Central memory CD8-positive, alpha-beta T cell (primary cell): ENCODE data around the gene RAD51B.
A peak's percentile ranks its signal among the peaks of the same experiment; 100 is the strongest.

Source experiments
- ATAC-seq: fragments of 150-1000 bp; cut with Tn5 transposase; replicated peaks from 2 replicates; pipeline ENCODE4 v1.10.0; 2022; ENCODE audit warnings: mild to moderate bottlenecking, moderate FRiP score, moderate number of reproducible peaks; ENCODE audit not compliant: poor library complexity, severe bottlenecking; ENCODE audit errors: extremely low read depth
- DNase-seq, 2 donors: peaks; one replicate each; pipeline ENCODE4 v3.0.0; 2021; ENCODE audit warnings: low spot score in 2 of 2
- H3K27ac Mint-ChIP-seq: one replicate; pipeline ENCODE4 v1.8.0; 2022; ENCODE audit warnings: low read depth, mild to moderate bottlenecking, moderate library complexity, mixed read lengths
- H3K27me3 Mint-ChIP-seq: one replicate; pipeline ENCODE4 v1.8.0; 2022; ENCODE audit warnings: mixed read lengths
- H3K36me3 Mint-ChIP-seq: one replicate; pipeline ENCODE4 v1.8.0; 2022; ENCODE audit warnings: mild to moderate bottlenecking, moderate library complexity, mixed read lengths; ENCODE audit not compliant: insufficient read depth
- H3K4me1 Mint-ChIP-seq: one replicate; pipeline ENCODE4 v1.8.0; 2022; ENCODE audit warnings: mixed read lengths
- H3K4me3 Mint-ChIP-seq: one replicate; pipeline ENCODE4 v1.8.0; 2022; ENCODE audit warnings: mild to moderate bottlenecking, moderate library complexity, mixed read lengths
- H3K9me3 Mint-ChIP-seq: one replicate; pipeline ENCODE4 v1.8.0; 2022; ENCODE audit warnings: mixed read lengths

Gene RAD51B

DNA sequence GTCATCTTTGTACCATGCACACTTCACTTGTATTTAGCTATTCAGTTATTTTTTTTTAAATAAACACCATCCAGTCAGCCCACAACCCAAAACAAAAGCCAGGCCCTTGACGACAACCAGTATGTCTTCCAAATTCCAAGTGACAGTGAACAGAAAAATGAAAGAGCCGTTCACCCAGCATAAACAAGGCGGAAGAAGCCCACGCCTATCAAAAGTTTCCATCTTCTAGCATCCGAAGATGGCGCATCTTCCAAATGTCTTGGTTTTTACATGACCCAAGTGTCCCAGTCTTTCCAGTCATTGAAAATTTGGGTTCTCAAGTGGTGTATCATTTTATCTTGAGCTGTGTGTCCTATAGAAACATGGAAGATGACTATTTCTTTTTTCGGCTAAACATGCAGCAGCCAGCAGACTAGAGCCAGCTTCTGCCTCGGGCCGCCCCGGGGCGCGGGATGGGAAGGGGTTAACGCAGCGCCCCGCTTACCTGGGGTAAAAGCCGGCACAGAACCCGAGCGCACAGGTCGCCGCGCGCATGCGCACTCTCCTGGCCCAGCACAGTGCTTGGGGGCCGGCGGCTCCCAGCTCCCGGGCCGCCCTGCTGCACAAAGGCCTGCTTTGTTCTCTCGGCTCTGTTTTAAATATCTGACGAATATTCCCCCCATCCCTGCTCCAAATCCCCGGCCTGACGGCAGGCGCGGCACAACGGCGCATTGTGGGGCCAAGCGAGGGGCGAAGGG lies 808.5 kb downstream of the RAD51B start:
- H3K27me3 Mint-ChIP-seq: no peaks in the 10 kb centered on the region
- H3K4me1 Mint-ChIP-seq: peaks cover 11% of the 10 kb centered on the region
- ATAC-seq: no peak
- no peaks in the 10 kb centered on the region for H3K9me3 Mint-ChIP-seq
- peak overlapping the region; percentile 71 for H3K4me3 Mint-ChIP-seq
- peaks cover 4% of the 10 kb centered on the region for H3K36me3 Mint-ChIP-seq
- no peak for DNase-seq
- H3K27ac Mint-ChIP-seq: no peak overlapping the region

DNA sequence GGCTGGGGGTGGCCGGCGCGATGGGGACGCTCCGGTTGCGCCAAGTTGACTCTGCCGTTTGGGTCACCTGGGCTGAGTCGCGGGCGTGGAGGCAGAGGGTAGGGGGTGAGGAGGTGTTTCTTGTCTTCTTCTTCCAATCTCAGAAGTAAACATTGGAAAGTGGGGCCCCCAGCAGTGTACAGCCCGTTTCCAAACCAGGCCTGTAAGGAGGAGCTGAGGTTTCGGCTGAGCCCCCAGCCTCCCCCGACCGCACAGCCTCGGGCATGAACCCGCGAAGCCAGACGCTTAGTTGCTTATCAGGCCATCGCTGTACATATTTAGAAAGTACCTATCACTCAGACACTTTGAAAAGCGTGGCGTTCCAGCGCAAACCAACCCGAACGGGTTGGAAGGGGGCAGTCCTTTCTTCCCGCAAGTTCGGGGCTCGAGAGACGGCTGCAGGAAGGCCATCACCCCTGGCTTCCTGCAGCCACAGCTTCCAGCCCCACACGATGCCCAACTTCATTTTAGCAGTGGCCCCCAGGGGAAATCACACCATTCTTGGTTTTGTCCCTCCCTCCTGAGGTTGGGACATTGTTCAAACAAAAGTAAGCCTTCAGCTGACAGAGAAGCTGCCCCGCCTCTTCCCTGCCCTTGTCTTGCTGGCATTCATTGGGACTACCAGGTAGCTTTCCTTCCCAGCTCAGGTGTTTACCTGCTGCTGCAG lies 809.2 kb downstream of the RAD51B start:
- ATAC-seq (peak; percentile 66), DNase-seq (no peak)
- Mint-ChIP-seq H3K9me3 (no peaks in the 10 kb centered on the region), H3K4me3 (peak overlapping the region; percentile 71), H3K27ac (no peak overlapping the region), H3K27me3 (no peaks in the 10 kb centered on the region), H3K36me3 (peaks cover 4% of the 10 kb centered on the region), H3K4me1 (peaks cover 6% of the 10 kb centered on the region)

DNA sequence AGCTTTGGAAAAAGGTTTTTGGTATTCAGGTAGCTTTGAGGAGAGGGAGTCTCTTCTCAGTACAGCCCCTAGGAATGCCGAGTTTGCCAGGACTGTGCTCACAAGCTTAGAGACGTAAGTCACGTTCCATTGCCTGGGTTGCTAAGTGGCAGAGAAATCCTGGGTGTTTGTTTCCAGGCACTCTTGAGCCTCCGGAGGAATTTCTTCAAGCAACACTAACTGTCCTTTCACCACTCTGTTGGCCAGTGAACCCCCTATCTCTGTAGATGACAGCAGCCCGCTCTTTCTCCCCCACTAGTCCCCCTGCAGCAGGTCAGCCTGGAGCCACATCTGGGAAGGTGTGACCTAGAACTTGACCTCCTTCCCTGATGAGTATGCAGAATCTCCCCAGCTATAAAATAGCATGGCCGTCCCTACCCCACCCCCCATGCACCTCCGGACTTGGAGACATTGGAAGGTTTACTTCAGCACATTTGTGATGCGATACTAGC lies 810.5 kb downstream of the RAD51B start:
- no peak for ATAC-seq
- no peak for DNase-seq

DNA sequence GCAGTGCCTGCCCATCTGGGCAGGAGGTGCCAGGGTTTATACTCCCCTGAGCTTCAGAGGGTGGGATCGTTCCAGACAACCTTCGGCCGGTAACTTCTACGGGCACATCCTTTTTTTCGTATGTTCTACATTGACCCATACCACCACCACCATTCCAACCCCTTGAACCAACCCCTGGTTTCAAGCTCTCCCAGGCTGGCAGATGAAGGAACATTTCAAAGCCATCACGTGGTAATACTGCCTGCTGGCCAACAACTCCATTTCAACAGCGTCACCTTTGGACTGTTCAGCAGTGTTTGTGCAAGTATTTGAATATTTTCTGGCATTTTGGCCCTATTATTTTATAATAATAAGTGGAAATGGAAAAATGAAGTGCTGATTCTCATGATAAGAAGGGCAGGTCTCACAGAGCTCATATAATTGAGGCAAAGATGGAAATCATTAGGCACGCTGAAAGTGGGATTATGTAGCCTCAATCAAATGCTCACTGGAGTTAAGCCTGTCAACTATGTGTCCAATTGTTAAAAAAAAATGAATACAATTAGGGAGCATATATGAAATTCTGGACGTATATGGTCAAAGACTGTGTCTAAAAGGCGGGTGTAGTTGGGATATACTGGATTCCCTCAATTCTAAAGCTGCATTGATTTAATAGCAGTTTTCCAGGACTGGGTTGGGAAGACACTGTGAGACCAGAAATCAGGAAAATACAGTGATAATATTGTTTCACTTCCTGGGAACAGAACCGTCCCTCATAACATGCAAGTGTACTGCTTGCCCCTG lies 811.2 kb downstream of the RAD51B start:
- no peak overlapping the region for H3K4me3 Mint-ChIP-seq
- no peak overlapping the region for H3K27ac Mint-ChIP-seq
- DNase-seq (no peak), ATAC-seq (no peak)
- H3K36me3 Mint-ChIP-seq: peaks cover 4% of the 10 kb centered on the region
- no peaks in the 10 kb centered on the region for H3K27me3 Mint-ChIP-seq
- H3K4me1 Mint-ChIP-seq: peaks cover 6% of the 10 kb centered on the region
- H3K9me3 Mint-ChIP-seq: no peaks in the 10 kb centered on the region

More for the DNA sequence above, 810.5 kb downstream of the RAD51B start:
- Mint-ChIP-seq H3K9me3 (no peaks in the 10 kb centered on the region), H3K27ac (no peak overlapping the region), H3K27me3 (no peaks in the 10 kb centered on the region), H3K4me1 (peaks cover 6% of the 10 kb centered on the region), H3K36me3 (peaks cover 4% of the 10 kb centered on the region), H3K4me3 (no peak overlapping the region)

DNA sequence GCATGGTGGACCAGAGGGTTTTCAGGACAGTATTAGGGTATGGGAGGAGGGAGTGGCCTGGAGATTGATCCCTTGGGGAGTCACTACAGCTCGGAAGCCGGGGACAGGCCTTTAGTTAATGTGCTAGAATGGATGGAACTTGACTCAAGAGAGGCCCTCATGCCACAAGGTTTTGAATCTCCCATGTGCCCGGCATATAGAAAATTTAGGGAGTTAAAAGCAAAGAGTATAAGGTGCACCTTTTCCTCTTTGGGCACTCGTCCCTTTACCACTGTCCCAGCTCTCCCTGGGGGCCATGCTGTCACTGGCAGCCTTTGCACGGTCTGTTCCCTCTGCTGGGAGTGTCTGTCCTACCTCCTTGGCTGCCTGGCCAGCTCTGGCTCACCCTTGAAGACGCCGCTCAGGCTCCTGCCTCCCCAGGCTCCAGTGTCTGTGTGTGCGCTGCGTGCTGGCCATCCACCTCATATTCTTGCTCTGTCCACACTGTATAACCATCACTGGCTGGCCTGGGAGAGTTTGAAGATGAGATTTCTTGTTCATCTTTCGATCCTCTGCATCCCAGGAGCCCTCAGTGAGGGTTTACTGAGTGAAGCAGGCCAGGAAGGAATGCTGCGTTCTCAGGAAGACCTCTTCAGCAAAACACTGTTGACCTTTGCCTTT lies 811.9 kb downstream of the RAD51B start:
- H3K36me3 Mint-ChIP-seq: peaks cover 4% of the 10 kb centered on the region
- no peaks in the 10 kb centered on the region for H3K9me3 Mint-ChIP-seq
- no peak overlapping the region for H3K27ac Mint-ChIP-seq
- H3K27me3 Mint-ChIP-seq: no peaks in the 10 kb centered on the region
- no peak for DNase-seq
- H3K4me3 Mint-ChIP-seq: no peak overlapping the region
- peaks cover 6% of the 10 kb centered on the region for H3K4me1 Mint-ChIP-seq
- no peak for ATAC-seq

DNA sequence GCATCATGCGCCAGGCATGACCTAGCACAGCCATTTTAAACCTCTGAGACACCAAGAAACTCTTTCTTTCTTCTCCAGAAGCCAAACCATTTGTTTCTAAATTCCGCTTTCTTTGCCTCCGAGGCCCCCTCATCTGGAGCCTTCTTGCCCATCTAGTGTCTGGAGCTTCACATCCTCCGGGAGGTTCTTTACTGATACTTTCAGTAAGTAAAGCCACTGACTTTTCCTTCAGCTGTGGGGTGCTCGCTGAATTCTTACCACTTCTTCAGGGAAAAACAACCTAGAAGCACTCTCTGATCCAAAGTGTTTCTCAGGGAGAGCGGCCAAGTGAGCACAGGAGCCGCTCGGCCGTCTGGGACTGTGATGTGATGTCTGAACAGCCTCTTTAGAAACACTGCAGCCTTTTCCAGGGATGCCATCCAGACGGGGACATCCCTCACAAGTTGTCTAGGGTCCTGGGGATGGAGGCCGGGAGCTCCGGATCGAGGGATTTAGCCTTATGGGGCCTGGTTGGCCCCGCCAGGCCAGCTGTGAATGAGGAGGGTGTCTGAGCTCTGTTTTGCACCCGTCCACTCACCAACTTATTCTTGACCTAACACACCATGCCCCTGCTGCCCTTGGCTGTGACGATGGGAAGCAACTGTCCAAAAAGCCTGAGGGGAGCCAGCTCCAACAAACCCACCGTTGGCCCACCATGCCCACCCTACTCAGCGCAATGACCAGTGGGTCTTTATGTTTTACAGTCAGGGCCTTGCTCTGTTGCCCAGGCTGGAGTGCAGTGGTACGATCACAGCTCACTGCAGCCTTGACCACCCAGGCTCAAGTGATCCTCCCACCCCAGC lies 812.7 kb downstream of the RAD51B start:
- ATAC-seq (no peak), DNase-seq (no peak)
- Mint-ChIP-seq H3K27me3 (no peaks in the 10 kb centered on the region), H3K27ac (peak overlapping the region; percentile 63), H3K4me1 (peaks cover 6% of the 10 kb centered on the region), H3K9me3 (no peaks in the 10 kb centered on the region), H3K36me3 (peaks cover 4% of the 10 kb centered on the region), H3K4me3 (no peak overlapping the region)

DNA sequence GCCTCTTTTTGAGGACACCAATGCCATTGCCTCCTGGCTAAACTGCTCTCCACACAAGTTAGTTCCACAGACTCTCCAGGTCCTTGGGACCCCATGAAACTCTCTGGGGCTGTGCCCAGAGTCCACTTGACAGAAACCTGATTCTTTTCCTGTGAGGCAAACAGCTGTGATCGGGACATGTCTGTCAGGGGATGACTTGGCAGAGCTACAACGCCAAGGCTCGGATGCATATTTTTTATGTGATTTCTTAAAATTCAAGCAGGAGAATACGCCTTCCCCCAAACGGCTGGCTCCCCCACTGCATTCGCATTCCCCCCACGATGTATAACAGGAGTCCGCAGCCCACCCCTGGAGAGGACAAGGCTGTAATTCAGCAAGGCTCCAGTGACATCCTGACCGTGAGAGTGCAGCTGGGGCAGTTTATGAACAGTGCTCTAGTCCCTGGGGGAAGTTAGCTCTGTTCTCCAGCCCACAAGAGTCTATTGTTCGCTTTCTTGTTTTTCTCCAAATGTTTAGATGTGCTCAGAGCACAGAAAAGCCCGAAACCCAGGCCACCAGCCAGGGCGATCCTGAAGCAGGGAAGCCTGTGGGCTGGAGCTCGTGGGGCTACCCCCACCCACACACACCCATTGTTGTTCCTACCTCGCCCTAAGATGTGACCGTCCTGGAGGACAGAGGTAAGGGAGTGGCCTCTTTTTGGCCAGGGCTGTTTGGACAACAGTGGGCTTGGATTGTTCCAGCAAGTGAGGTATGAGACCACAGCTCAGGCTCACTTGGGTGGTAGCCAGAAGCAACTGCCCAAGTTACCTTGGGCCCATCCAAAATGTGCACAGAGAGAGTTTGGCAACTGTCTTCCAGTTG lies 813.8 kb downstream of the RAD51B start:
- Mint-ChIP-seq H3K4me1 (peaks cover 6% of the 10 kb centered on the region), H3K9me3 (no peaks in the 10 kb centered on the region), H3K27me3 (no peaks in the 10 kb centered on the region), H3K36me3 (peaks cover 4% of the 10 kb centered on the region), H3K27ac (peak overlapping the region; percentile 63), H3K4me3 (no peak overlapping the region)
- ATAC-seq: no peak
- DNase-seq: no peak

DNA sequence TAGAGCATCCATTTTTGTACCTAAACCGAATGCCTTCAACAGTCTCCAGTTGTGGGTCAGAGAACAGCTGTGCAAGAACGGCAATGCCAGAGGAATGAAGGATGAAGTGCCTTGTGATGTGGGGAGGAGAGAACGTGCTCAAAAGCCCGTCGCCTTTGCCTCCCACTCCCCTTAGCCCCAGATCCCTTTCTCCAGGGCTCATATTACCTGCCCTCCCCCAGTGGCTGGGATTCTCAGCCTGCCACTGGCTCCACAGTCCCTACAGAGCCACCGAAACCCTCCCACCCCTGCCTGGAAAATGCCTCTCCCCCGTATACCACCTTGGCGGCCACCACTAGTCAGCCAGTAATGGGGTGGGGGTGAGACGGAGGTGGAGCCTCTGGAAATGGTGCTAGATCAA lies 814.8 kb downstream of the RAD51B start:
- no peaks in the 10 kb centered on the region for H3K9me3 Mint-ChIP-seq
- DNase-seq (no peak), ATAC-seq (no peak)
- no peaks in the 10 kb centered on the region for H3K27me3 Mint-ChIP-seq
- no peaks in the 10 kb centered on the region for H3K4me1 Mint-ChIP-seq
- no peak overlapping the region for H3K4me3 Mint-ChIP-seq
- no peak overlapping the region for H3K27ac Mint-ChIP-seq
- H3K36me3 Mint-ChIP-seq: peaks cover 1% of the 10 kb centered on the region

DNA sequence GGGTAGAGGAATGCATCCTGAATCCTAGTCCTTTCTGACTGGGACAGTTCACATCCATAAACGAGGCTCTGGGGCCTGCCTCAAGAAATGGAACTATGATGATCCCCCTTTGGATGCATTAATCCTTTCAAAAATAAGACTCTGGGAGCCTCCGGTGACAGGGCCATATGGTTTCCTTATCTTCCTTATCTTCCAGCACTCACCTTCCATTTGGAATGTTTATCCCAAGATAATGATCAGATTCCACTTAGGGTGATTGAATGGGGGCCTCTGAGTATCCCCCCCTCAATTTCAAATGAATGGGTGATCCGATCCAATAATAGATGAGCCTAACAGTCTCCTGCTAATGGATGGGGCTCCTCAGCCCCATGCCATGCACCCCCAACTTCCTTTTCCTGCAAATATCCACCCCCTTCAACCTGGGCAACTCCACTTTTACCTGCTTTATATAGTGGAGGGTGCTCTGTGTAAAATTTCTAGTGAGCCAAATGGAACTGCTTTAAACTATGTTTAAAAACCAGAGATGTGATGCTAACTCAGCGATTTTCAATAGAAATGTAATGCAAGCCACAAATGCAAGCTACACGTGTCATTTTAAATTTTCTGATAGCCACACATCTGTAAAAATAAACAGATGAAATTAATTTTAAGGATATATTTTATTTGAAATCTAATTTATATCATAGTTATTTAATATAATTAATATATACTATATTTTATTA lies 815.5 kb downstream of the RAD51B start:
- H3K4me1 Mint-ChIP-seq: no peaks in the 10 kb centered on the region
- DNase-seq (no peak), ATAC-seq (no peak)
- H3K4me3 Mint-ChIP-seq: no peak overlapping the region
- H3K36me3 Mint-ChIP-seq: peaks cover 1% of the 10 kb centered on the region
- no peaks in the 10 kb centered on the region for H3K27me3 Mint-ChIP-seq
- no peaks in the 10 kb centered on the region for H3K9me3 Mint-ChIP-seq
- H3K27ac Mint-ChIP-seq: no peak overlapping the region

DNA sequence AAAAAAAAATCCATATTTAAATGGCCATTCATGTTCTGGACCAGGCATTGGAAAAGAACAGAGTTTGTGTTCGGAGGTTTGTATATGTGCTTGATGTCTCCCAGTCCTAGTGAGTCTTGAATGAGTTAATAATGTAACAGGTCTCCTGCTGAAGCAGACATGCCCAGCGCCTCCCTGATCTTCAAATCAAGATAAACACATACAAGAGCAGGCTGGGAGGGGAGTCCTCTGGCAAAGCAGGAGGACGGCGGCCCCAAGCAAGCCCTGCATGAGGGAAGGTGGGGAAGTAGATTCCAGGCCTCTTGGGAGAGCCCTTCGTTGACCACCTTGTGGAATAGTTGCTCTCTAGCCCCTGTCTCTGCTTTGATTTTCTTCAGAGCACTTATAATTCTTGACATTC lies 817.0 kb downstream of the RAD51B start:
- DNase-seq: no peak
- Mint-ChIP-seq H3K27me3 (no peaks in the 10 kb centered on the region), H3K36me3 (no peaks in the 10 kb centered on the region), H3K27ac (no peak overlapping the region), H3K9me3 (peaks cover 8% of the 10 kb centered on the region), H3K4me1 (no peaks in the 10 kb centered on the region), H3K4me3 (no peak overlapping the region)
- no peak for ATAC-seq
